Muscle layer of duodenum (tissue), 2 donors: ENCODE results near the gene MYF6.
A peak's percentile ranks its signal among the peaks of the same experiment; 100 is the strongest.

Experiments
- H3K27ac ChIP-seq: one replicate; pipeline ENCODE4 v1.7.0; 2013; ENCODE audit warnings: mild to moderate bottlenecking, low read length
- H3K27me3 ChIP-seq: one replicate; pipeline ENCODE4 v1.7.0; 2013; ENCODE audit warnings: low read depth, mild to moderate bottlenecking, control low read depth, low read length
- H3K36me3 ChIP-seq, 2 donors: one replicate each; pipeline ENCODE4 v1.7.0; 2013; ENCODE audit warnings: low read length in 2 of 2, control low read depth in 1 of 2, mild to moderate bottlenecking in 1 of 2; ENCODE audit not compliant: insufficient read depth in 2 of 2, control insufficient read depth in 1 of 2
- H3K4me1 ChIP-seq, 2 donors: one replicate each; pipeline ENCODE4 v1.7.0; 2013; ENCODE audit warnings: low read length in 2 of 2, mild to moderate bottlenecking in 2 of 2, control low read depth in 1 of 2, moderate library complexity in 1 of 2; ENCODE audit not compliant: insufficient read depth in 2 of 2, control insufficient read depth in 1 of 2
- H3K4me3 ChIP-seq, 2 donors: one replicate each; pipeline ENCODE4 v1.7.0; 2013; ENCODE audit warnings: low read length in 2 of 2, low read depth in 1 of 2, mild to moderate bottlenecking in 1 of 2
- H3K9me3 ChIP-seq, 2 donors: one replicate each; pipeline ENCODE4 v1.7.0; 2013; ENCODE audit warnings: low read length in 2 of 2, control low read depth in 1 of 2, mild to moderate bottlenecking in 1 of 2; ENCODE audit not compliant: control insufficient read depth in 1 of 2
- donor health status: healthy.

MYF6 gene

GRCh38 chr12:80690090-80690489, 17.3 kb upstream of the MYF6 start:
- Histone ChIP-seq H3K9me3 (peaks cover 0 to 8% of the 10 kb centered on the region in 2 donors), H3K36me3 (no peaks in the 10 kb centered on the region), H3K27me3 (no peaks in the 10 kb centered on the region), H3K4me3 (no peak overlapping the region), H3K27ac (no peak overlapping the region), H3K4me1 (no peaks in the 10 kb centered on the region)

- H3K9me3 ChIP-seq = peaks cover 0 to 8% of the 10 kb centered on the region in 2 donors
- no peak overlapping the region for H3K4me3 ChIP-seq
These were observed 16.9 kb upstream of the MYF6 start for GRCh38 chr12:80690513-80690912.

GRCh38 chr12:80692114-80692513, 15.3 kb upstream of the MYF6 start:
- H3K27ac ChIP-seq = no peak overlapping the region
- H3K4me1 ChIP-seq = no peaks in the 10 kb centered on the region
- H3K36me3 ChIP-seq = no peaks in the 10 kb centered on the region
- no peak overlapping the region for H3K4me3 ChIP-seq
- H3K27me3 ChIP-seq = no peaks in the 10 kb centered on the region
- H3K9me3 ChIP-seq = peaks cover 0 to 2% of the 10 kb centered on the region in 2 donors

More at GRCh38 chr12:80690513-80690912, 16.9 kb upstream of the MYF6 start:
- no peaks in the 10 kb centered on the region for H3K27me3 ChIP-seq
- no peak overlapping the region for H3K27ac ChIP-seq
- no peaks in the 10 kb centered on the region for H3K36me3 ChIP-seq
- H3K4me1 ChIP-seq = no peaks in the 10 kb centered on the region

GRCh38 chr12:80697270-80697887, 10.1 kb upstream of the MYF6 start:
- Histone ChIP-seq H3K4me1 (no peaks in the 10 kb centered on the region), H3K27me3 (no peaks in the 10 kb centered on the region), H3K27ac (no peak overlapping the region), H3K9me3 (no peaks in the 10 kb centered on the region), H3K4me3 (no peak overlapping the region), H3K36me3 (no peaks in the 10 kb centered on the region)

- no peak overlapping the region for H3K4me3 ChIP-seq
- H3K9me3 ChIP-seq = no peaks in the 10 kb centered on the region
- no peak overlapping the region for H3K27ac ChIP-seq
- no peaks in the 10 kb centered on the region for H3K27me3 ChIP-seq
- no peaks in the 10 kb centered on the region for H3K36me3 ChIP-seq
- H3K4me1 ChIP-seq = no peaks in the 10 kb centered on the region
These were observed 9.2 kb upstream of the MYF6 start for GRCh38 chr12:80698256-80698655.

GRCh38 chr12:80698847-80699542, 8.4 kb upstream of the MYF6 start:
- Histone ChIP-seq H3K27me3 (no peaks in the 10 kb centered on the region), H3K27ac (no peak overlapping the region), H3K4me3 (no peak overlapping the region)

GRCh38 chr12:80700327-80700726, 7.1 kb upstream of the MYF6 start:
- Histone ChIP-seq H3K4me1 (no peaks in the 10 kb centered on the region), H3K27me3 (no peaks in the 10 kb centered on the region), H3K9me3 (no peaks in the 10 kb centered on the region), H3K4me3 (no peak overlapping the region), H3K27ac (no peak overlapping the region), H3K36me3 (no peaks in the 10 kb centered on the region)

More at GRCh38 chr12:80698847-80699542, 8.4 kb upstream of the MYF6 start:
- Histone ChIP-seq H3K4me1 (no peaks in the 10 kb centered on the region), H3K36me3 (no peaks in the 10 kb centered on the region), H3K9me3 (no peaks in the 10 kb centered on the region)

GRCh38 chr12:80701388-80701787, 6.0 kb upstream of the MYF6 start:
- Histone ChIP-seq H3K4me3 (no peak overlapping the region), H3K36me3 (no peaks in the 10 kb centered on the region), H3K27me3 (no peaks in the 10 kb centered on the region), H3K4me1 (no peaks in the 10 kb centered on the region), H3K27ac (no peak overlapping the region), H3K9me3 (no peaks in the 10 kb centered on the region)

GRCh38 chr12:80702889-80703805, 4.3 kb upstream of the MYF6 start:
- Histone ChIP-seq H3K36me3 (no peaks in the 10 kb centered on the region), H3K4me3 (no peak overlapping the region), H3K27me3 (no peaks in the 10 kb centered on the region), H3K4me1 (peaks cover 0 to 2% of the 10 kb centered on the region in 2 donors), H3K9me3 (no peaks in the 10 kb centered on the region), H3K27ac (no peak overlapping the region)

- no peak overlapping the region for H3K27ac ChIP-seq
- no peak overlapping the region for H3K4me3 ChIP-seq
These were observed 3.0 kb upstream of the MYF6 start for GRCh38 chr12:80704420-80704819.

GRCh38 chr12:80707830-80708258, 410 bp downstream of the MYF6 start:
- H3K4me3 ChIP-seq = peak overlapping the region in 1 of 2 donors; percentile 55

More at GRCh38 chr12:80704420-80704819, 3.0 kb upstream of the MYF6 start:
- Histone ChIP-seq H3K36me3 (no peaks in the 10 kb centered on the region), H3K4me1 (peaks cover 0 to 9% of the 10 kb centered on the region in 2 donors), H3K27me3 (peaks cover 6% of the 10 kb centered on the region), H3K9me3 (no peaks in the 10 kb centered on the region)

More at GRCh38 chr12:80707830-80708258, 410 bp downstream of the MYF6 start:
- Histone ChIP-seq H3K27ac (no peak overlapping the region), H3K9me3 (no peaks in the 10 kb centered on the region), H3K4me1 (peaks cover 0 to 9% of the 10 kb centered on the region in 2 donors), H3K27me3 (peaks cover 6% of the 10 kb centered on the region), H3K36me3 (no peaks in the 10 kb centered on the region)
